GM12878 (cell line): ENCODE data around the gene ADAM15. TPM values are rescaled to one million over a fixed set of nuclear protein-coding genes. Genes with fewer than 3 reads are reported as not detected.

ENCODE experiments used
- ATAC-seq: fragments of 200-7000 bp; cut with Tn5 transposase; 3 replicates; pipeline ENCODE4 v1.9.1; 2020; ENCODE audit warnings: mild to moderate bottlenecking, moderate library complexity
- BruUV-seq: library from RNA; stranded (reverse); fragments of 400-500 nt; replicated peaks from 2 replicates; lab custom pipeline; 2021; lab: Mats Ljungman, UMichigan
- CTCF ChIA-PET: fragments of 300-600 bp; sonication (Branson Sonifier 250); formaldehyde crosslinking; extraction: SDS; loops from one replicate; lab custom pipeline; 2021; ENCODE audit warnings: inconsistent platforms; lab: Yijun Ruan, JAX
- POLR2A ChIA-PET: fragments of 350-600 bp; formaldehyde crosslinking; extraction: SDS; loops from one replicate; lab custom pipeline; 2021; ENCODE audit warnings: inconsistent platforms; lab: Charles Lee
- RAD21 ChIA-PET: fragments of 300-600 bp; sonication (Branson Sonifier 250); formaldehyde crosslinking; loops from one replicate; lab custom pipeline; 2023; ENCODE audit warnings: antibody characterized with exemption; ENCODE audit not compliant: unreplicated experiment; lab: Charles Lee
- SMC1A ChIA-PET: fragments of 300-600 bp; sonication (Branson Sonifier 250); formaldehyde crosslinking; loops from one replicate; lab custom pipeline; 2023; ENCODE audit not compliant: unreplicated experiment, uncharacterized antibody; lab: Charles Lee
- DNase-seq: peaks from one replicate; pipeline ENCODE4 v3.0.0-alpha.2; 2011; ENCODE audit warnings: low read depth, low spot score
- FAIRE-seq: peaks from 3 replicates; lab custom pipeline; 2011; peaks lifted over from hg19 to GRCh38; lab: Jason Lieb, UNC
- H2AFZ ChIP-seq: 2 replicates; pipeline ENCODE4 v1.6.0; 2011; ENCODE audit warnings: low read depth, low read length, control low read depth; ENCODE audit not compliant: control insufficient read depth
- H3K27ac ChIP-seq: 2 replicates; pipeline ENCODE4 v1.5.1; 2011; ENCODE audit warnings: control low read depth; ENCODE audit not compliant: control insufficient read depth, insufficient read depth
- H3K27me3 ChIP-seq, 2 experiments: replicated peaks in 1 of 2; 2 replicates each; pipeline versions ENCODE4 v1.6.0 to v1.6.1; 2011; ENCODE audit warnings: low read length in 1 of 2; ENCODE audit not compliant: control insufficient read depth in 2 of 2, insufficient read depth in 2 of 2
- H3K36me3 ChIP-seq, 2 experiments: 2 replicates each; pipeline ENCODE4 v1.5.1; 2011; ENCODE audit warnings: low read length in 1 of 2; ENCODE audit not compliant: control insufficient read depth in 2 of 2, insufficient read depth in 2 of 2
- H3K4me1 ChIP-seq: 2 replicates; pipeline ENCODE4 v1.6.1; 2011; ENCODE audit warnings: mild to moderate bottlenecking, low read length, moderate library complexity, mixed read lengths; ENCODE audit not compliant: control insufficient read depth, insufficient read depth
- H3K4me2 ChIP-seq: 2 replicates; pipeline ENCODE4 v1.6.0; 2011; ENCODE audit warnings: control low read depth; ENCODE audit not compliant: control insufficient read depth, insufficient read depth
- H3K4me3 ChIP-seq: fragments of 200-600 bp; sonication (generic); 2 replicates; pipeline ENCODE4 v1.5.1; 2016
- H3K79me2 ChIP-seq: 2 replicates; pipeline ENCODE4 v1.6.0; 2011; ENCODE audit warnings: low read length; ENCODE audit not compliant: control insufficient read depth, insufficient read depth
- H3K9ac ChIP-seq: 2 replicates; pipeline ENCODE4 v1.8.0; 2011; ENCODE audit warnings: low read length, control low read depth, mixed read lengths; ENCODE audit not compliant: control insufficient read depth, insufficient read depth
- H3K9me3 ChIP-seq: replicated peaks from 3 replicates; pipeline ENCODE4 v1.5.1; 2011; ENCODE audit warnings: mild to moderate bottlenecking, low read length; ENCODE audit not compliant: control insufficient read depth, insufficient read depth
- H4K20me1 ChIP-seq: 2 replicates; pipeline ENCODE4 v1.6.0; 2011; ENCODE audit not compliant: control insufficient read depth, insufficient read depth
- BHLHE40 ChIP-seq, 2 experiments: fragments of 450-650 bp in 1 of 2; IDR thresholded peaks; 2 replicates each; pipeline ENCODE4 v1.6.1; 2011 to 2017; ENCODE audit warnings: low read depth in 2 of 2, borderline replicate concordance in 1 of 2, improper control_type of control experiment in 1 of 2, low read length in 1 of 2, mild to moderate bottlenecking in 1 of 2
- FOS ChIP-seq: IDR thresholded peaks from 3 replicates; pipeline ENCODE4 v1.6.1; 2011; ENCODE audit warnings: borderline replicate concordance; ENCODE audit not compliant: insufficient read length; ENCODE audit errors: extremely low read depth
- RELA ChIP-seq: fragments of 450-650 bp; IDR thresholded peaks from 2 replicates; pipeline ENCODE4 v1.8.0; 2014; ENCODE audit warnings: borderline replicate concordance; ENCODE audit not compliant: partially characterized antibody
- WGBS: methylation state at CpG from one replicate; pipeline ENCODE4 v1.1.6; 2016; ENCODE audit warnings: low lambda C conversion rate; ENCODE audit not compliant: insufficient replicate concordance, insufficient coverage; ENCODE audit errors: missing lambda C conversion rate; 5-methylcytosine and 5-hydroxymethylcytosine counted together
- in situ Hi-C: fragments of 300-500 bp; cut with MboI; formaldehyde crosslinking; loops from 9 replicates; pipeline ENCODE4 v1.14.3; 2018; ENCODE audit warnings: mixed read lengths
- intact Hi-C: fragments of 100-400 bp; cut with micrococcal nuclease; formaldehyde crosslinking; loops from one replicate; pipeline ENCODE4 v1.14.2; 2022; ENCODE audit not compliant: unreplicated experiment
- polyA plus RNA-seq, 11 experiments: library from polyadenylated mRNA; depleted of rRNA in 4 of 11; unstranded in 6 of 11; stranded (reverse) in 5 of 11; fragments of >200 nt; fragmentation: Nextera tagmentation in 4 of 11; fragmentation: Illumina TruSeq in 1 of 11; extraction: Ambion mirVana in 4 of 11; extraction: Trizol in 1 of 11; gene quantifications; 1 replicate in 1 of 11; 2 replicates in 10 of 11; pipeline versions ENCODE4 v1.2.1 to v1.2.3, GENCODE V29; 2011 to 2016; ENCODE audit warnings: inconsistent platforms in 2 of 11, missing spikeins in 2 of 11, low read depth in 1 of 11
- total RNA-seq, 4 experiments: library from RNA; depleted of rRNA in 3 of 4; stranded (reverse); fragments of >200 nt in 3 of 4; fragmentation: Illumina TruSeq in 1 of 4; extraction: Trizol in 1 of 4; gene quantifications; 2 replicates each; pipeline versions ENCODE4 v1.2.1 to v1.2.3, GENCODE V29; 2013 to 2021
- TF ChIP-seq, protein P1 (sequence below): IDR thresholded peaks from 2 replicates; pipeline ENCODE4 v1.6.1; 2011; ENCODE audit warnings: mild to moderate bottlenecking, low read depth, low read length, moderate library complexity; ENCODE audit not compliant: insufficient replicate concordance
- TF ChIP-seq, protein P2 (sequence below): fragments of 450-650 bp; IDR thresholded peaks from 2 replicates; pipeline ENCODE4 v1.6.1; 2017; ENCODE audit warnings: mild to moderate bottlenecking, moderate library complexity

Gene ADAM15
- total and polyA plus RNA-seq, 10 of the 15 experiments (the other 5 are each of a cell fraction or from before 2014, with no cell fraction given) = 0.29 to 38.8 (median 14.7) TPM

DNA sequence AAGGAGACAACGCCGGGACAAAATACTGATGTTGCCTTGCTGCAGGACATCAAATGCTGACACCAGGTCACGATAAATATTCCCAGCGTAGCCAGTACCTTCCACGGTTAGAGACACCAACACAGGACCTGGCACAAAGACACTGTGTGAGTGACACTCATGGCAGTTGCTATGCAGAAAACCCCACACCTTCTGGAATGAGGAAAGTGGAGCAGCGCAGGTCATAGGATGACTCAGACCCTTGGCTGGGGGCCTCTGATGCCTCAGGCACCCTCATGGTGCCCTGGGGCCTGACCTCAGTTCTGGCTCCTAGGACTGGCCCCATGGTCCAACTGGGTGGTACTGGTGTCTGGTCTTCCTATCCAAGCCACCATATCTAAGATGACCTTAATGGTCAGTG is 24.5 kb upstream of the ADAM15 start:
- ATAC-seq (no peak), DNase-seq (no peak), FAIRE-seq (no peak)
- no peaks in the 10 kb centered on the region for H3K36me3 ChIP-seq
- ChIA-PET CTCF (interaction anchor here (0.6 kb wide), 1 partner anchor 76 kb away, joined by 3 read pairs; no protein-coding TSS in a partner anchor), RAD21 (interaction anchor here (1.3 kb wide), 1 partner anchor 9 kb away, joined by 3 read pairs; no protein-coding TSS in a partner anchor), SMC1A (no interaction called here), POLR2A (no interaction called here)
- no peaks in the 10 kb centered on the region for H3K9me3 ChIP-seq
- H3K4me1 ChIP-seq = no peaks in the 10 kb centered on the region
- no peak overlapping the region for H3K27ac ChIP-seq
- no peaks in the 10 kb centered on the region for H3K79me2 ChIP-seq
- no peaks in the 10 kb centered on the region; a peak in 1 of 4 replicates for H3K27me3 ChIP-seq
- intact Hi-C loops (no loop called here), in situ Hi-C loops (no loop called here)
- H4K20me1 ChIP-seq = no peaks in the 10 kb centered on the region
- H3K9ac ChIP-seq = no peak overlapping the region
- no TSS peak for BruUV-seq
- H3K4me2 ChIP-seq = no peak overlapping the region
- H3K4me3 ChIP-seq = no peak overlapping the region
- H2AFZ ChIP-seq = no peak overlapping the region
- TF ChIP-seq, protein P1, sequence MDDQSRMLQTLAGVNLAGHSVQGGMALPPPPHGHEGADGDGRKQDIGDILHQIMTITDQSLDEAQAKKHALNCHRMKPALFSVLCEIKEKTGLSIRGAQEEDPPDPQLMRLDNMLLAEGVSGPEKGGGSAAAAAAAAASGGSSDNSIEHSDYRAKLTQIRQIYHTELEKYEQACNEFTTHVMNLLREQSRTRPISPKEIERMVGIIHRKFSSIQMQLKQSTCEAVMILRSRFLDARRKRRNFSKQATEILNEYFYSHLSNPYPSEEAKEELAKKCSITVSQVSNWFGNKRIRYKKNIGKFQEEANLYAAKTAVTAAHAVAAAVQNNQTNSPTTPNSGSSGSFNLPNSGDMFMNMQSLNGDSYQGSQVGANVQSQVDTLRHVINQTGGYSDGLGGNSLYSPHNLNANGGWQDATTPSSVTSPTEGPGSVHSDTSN = no peak
- no peak for TF ChIP-seq FOS
- TF ChIP-seq RELA = no peak
- TF ChIP-seq, protein P2, sequence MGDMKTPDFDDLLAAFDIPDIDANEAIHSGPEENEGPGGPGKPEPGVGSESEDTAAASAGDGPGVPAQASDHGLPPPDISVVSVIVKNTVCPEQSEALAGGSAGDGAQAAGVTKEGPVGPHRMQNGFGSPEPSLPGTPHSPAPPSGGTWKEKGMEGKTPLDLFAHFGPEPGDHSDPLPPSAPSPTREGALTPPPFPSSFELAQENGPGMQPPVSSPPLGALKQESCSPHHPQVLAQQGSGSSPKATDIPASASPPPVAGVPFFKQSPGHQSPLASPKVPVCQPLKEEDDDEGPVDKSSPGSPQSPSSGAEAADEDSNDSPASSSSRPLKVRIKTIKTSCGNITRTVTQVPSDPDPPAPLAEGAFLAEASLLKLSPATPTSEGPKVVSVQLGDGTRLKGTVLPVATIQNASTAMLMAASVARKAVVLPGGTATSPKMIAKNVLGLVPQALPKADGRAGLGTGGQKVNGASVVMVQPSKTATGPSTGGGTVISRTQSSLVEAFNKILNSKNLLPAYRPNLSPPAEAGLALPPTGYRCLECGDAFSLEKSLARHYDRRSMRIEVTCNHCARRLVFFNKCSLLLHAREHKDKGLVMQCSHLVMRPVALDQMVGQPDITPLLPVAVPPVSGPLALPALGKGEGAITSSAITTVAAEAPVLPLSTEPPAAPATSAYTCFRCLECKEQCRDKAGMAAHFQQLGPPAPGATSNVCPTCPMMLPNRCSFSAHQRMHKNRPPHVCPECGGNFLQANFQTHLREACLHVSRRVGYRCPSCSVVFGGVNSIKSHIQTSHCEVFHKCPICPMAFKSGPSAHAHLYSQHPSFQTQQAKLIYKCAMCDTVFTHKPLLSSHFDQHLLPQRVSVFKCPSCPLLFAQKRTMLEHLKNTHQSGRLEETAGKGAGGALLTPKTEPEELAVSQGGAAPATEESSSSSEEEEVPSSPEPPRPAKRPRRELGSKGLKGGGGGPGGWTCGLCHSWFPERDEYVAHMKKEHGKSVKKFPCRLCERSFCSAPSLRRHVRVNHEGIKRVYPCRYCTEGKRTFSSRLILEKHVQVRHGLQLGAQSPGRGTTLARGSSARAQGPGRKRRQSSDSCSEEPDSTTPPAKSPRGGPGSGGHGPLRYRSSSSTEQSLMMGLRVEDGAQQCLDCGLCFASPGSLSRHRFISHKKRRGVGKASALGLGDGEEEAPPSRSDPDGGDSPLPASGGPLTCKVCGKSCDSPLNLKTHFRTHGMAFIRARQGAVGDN = no peak
- no peak for TF ChIP-seq BHLHE40 (IDR thresholded peaks at IDR 0.05; ENCODE audit: borderline replicate concordance in 1 of 2, low read depth in 2 of 2, low read length in 1 of 2)
- WGBS = 50% methylated on average over 6 of the region's 6 CpGs
